Endothelial cell of umbilical vein (primary cell): ENCODE results near the gene UNC119B. TPM values are rescaled to one million over a fixed set of nuclear protein-coding genes. Genes with fewer than 3 reads are reported as not detected.

Experiments used
- BruUV-seq: library from RNA; stranded (reverse); fragments of 400-500 nt; replicated peaks from 2 replicates; lab custom pipeline; 2021; lab: Mats Ljungman, UMichigan
- CTCF ChIA-PET: fragments of 300-600, 350-600 bp; sonication (Branson Sonifier 250); formaldehyde crosslinking; loops from one replicate; lab custom pipeline; 2021; ENCODE audit warnings: antibody characterized with exemption, inconsistent platforms; lab: Charles Lee
- POLR2A ChIA-PET: fragments of 300-600, 350-600 bp; sonication (Branson Sonifier 250); formaldehyde crosslinking; loops from one replicate; lab custom pipeline; 2021; ENCODE audit warnings: antibody characterized with exemption, inconsistent platforms; lab: Charles Lee
- DNase-seq: peaks from one replicate; pipeline ENCODE4 v3.0.0-alpha.2; 2011; ENCODE audit warnings: low read depth, low spot score
- FAIRE-seq: peaks from 2 replicates; lab custom pipeline; 2011; peaks lifted over from hg19 to GRCh38; lab: Jason Lieb, UNC
- H2AFZ ChIP-seq: 2 replicates; pipeline ENCODE4 v1.6.0; 2012; ENCODE audit warnings: low read depth, low read length, control low read depth, inconsistent platforms
- H3K27ac ChIP-seq: 2 replicates; pipeline ENCODE4 v1.5.1; 2011; ENCODE audit warnings: low read depth, mild to moderate bottlenecking, control low read depth, low read length, moderate library complexity; ENCODE audit not compliant: insufficient read depth
- H3K27me3 ChIP-seq, 2 experiments: 2 replicates each; pipeline versions ENCODE4 v1.6.0 to v1.6.1; 2011; ENCODE audit warnings: low read length in 2 of 2, mixed read lengths in 1 of 2; ENCODE audit not compliant: control insufficient read depth in 2 of 2, insufficient read depth in 2 of 2
- H3K36me3 ChIP-seq, 2 experiments: 2 replicates in 1 of 2; 3 replicates in 1 of 2; pipeline ENCODE4 v1.5.1; 2011; ENCODE audit warnings: low read length in 2 of 2, mild to moderate bottlenecking in 1 of 2, moderate library complexity in 1 of 2; ENCODE audit not compliant: control insufficient read depth in 2 of 2, insufficient read depth in 2 of 2; ENCODE audit errors: extremely low read depth in 1 of 2
- H3K4me1 ChIP-seq: 3 replicates; pipeline ENCODE4 v1.5.1; 2011; ENCODE audit warnings: mild to moderate bottlenecking, low read length; ENCODE audit not compliant: control insufficient read depth, insufficient read depth; ENCODE audit errors: extremely low read depth
- H3K4me2 ChIP-seq: 2 replicates; pipeline ENCODE4 v1.6.1; 2011; ENCODE audit warnings: low read length, control low read depth, mixed read lengths; ENCODE audit not compliant: insufficient read depth
- H3K4me3 ChIP-seq, 3 experiments: fragments of 200-600 bp in 1 of 3; sonication (generic), shearing (Covaris generic) in 1 of 3; replicated peaks in 1 of 3; 2 replicates each; pipeline ENCODE4 v1.5.1; 2011 to 2016; ENCODE audit warnings: control low read depth in 3 of 3, low read length in 3 of 3, mild to moderate bottlenecking in 2 of 3, inconsistent platforms in 1 of 3, low read depth in 1 of 3, moderate library complexity in 1 of 3; ENCODE audit not compliant: insufficient read depth in 1 of 3
- H3K79me2 ChIP-seq: 2 replicates; pipeline ENCODE4 v1.6.0; 2012; ENCODE audit warnings: low read length, inconsistent platforms; ENCODE audit not compliant: control insufficient read depth, insufficient read depth
- H3K9ac ChIP-seq: replicated peaks from 2 replicates; pipeline ENCODE3; 2011; ENCODE audit warnings: low read length, control low read depth; ENCODE audit not compliant: insufficient read depth; ENCODE audit errors: extremely low read depth
- H3K9me1 ChIP-seq: replicated peaks from 3 replicates; pipeline ENCODE4 v1.6.0; 2011; ENCODE audit warnings: mild to moderate bottlenecking, low read length; ENCODE audit not compliant: control insufficient read depth, insufficient read depth; ENCODE audit errors: extremely low read depth
- H3K9me3 ChIP-seq: replicated peaks from 2 replicates; pipeline ENCODE4 v1.5.1; 2012; ENCODE audit warnings: low read length, inconsistent platforms; ENCODE audit not compliant: control insufficient read depth, insufficient read depth
- H4K20me1 ChIP-seq: replicated peaks from 2 replicates; pipeline ENCODE3; 2011; ENCODE audit warnings: mild to moderate bottlenecking, low read length; ENCODE audit not compliant: control insufficient read depth, insufficient read depth; ENCODE audit errors: extremely low read depth
- CTCF ChIP-seq, 2 donors: IDR thresholded peaks; 1 replicate in 1 of 2; 2 replicates in 1 of 2; pipeline ENCODE4 v1.5.1; 2011; ENCODE audit warnings: low read length in 2 of 2, mild to moderate bottlenecking in 2 of 2, moderate library complexity in 2 of 2, control low read depth in 1 of 2, inconsistent platforms in 1 of 2, low read depth in 1 of 2; ENCODE audit not compliant: insufficient read depth in 1 of 2; ENCODE audit errors: extremely low read depth in 1 of 2
- EZH2 ChIP-seq: IDR thresholded peaks from 2 replicates; pipeline ENCODE4 v1.6.1; 2012; ENCODE audit warnings: borderline replicate concordance, low read depth, mild to moderate bottlenecking, moderate library complexity, low read length, inconsistent platforms; ENCODE audit not compliant: severe bottlenecking
- FOS ChIP-seq: IDR thresholded peaks from 2 replicates; pipeline ENCODE4 v1.6.1; 2011; ENCODE audit warnings: mild to moderate bottlenecking, low read length, moderate library complexity, borderline replicate concordance; ENCODE audit not compliant: insufficient read depth
- GATA2 ChIP-seq: IDR thresholded peaks from 2 replicates; pipeline ENCODE4 v1.7.0; 2011; ENCODE audit warnings: low read depth, mild to moderate bottlenecking, moderate library complexity, mixed read lengths, low read length; ENCODE audit not compliant: insufficient read length, insufficient read depth
- MAX ChIP-seq: IDR thresholded peaks from 2 replicates; pipeline ENCODE4 v1.6.1; 2011; ENCODE audit not compliant: insufficient read depth, insufficient read length
- MYC ChIP-seq: IDR thresholded peaks from one replicate; pipeline ENCODE4 v1.6.1; 2011; ENCODE audit warnings: mild to moderate bottlenecking, low read depth, low read length
- POLR2A ChIP-seq: IDR thresholded peaks from 2 replicates; pipeline ENCODE4 v1.6.1; 2012; ENCODE audit warnings: low read depth, mild to moderate bottlenecking, control low read depth, low read length
- POLR2AphosphoS5 ChIP-seq: IDR thresholded peaks from 2 replicates; pipeline ENCODE4 v1.6.1; 2012; ENCODE audit warnings: low read depth, mild to moderate bottlenecking, control low read depth, low read length, moderate library complexity; ENCODE audit not compliant: insufficient read depth
- dilution Hi-C: fragments of 300-500 bp; cut with MboI; formaldehyde crosslinking; loops from one replicate; pipeline ENCODE4 v1.15.0; 2019; ENCODE audit warnings: low sequenced_read_pairs; ENCODE audit not compliant: extremely low pct_ligation_motif_present
- intact Hi-C: fragments of 100-400 bp; cut with micrococcal nuclease; formaldehyde crosslinking; loops from one replicate; pipeline ENCODE4 v1.10.0; 2022
- polyA plus RNA-seq, 4 experiments: library from polyadenylated mRNA; depleted of rRNA in 3 of 4; stranded (reverse) in 3 of 4; unstranded in 1 of 4; fragments of >200 nt; gene quantifications; 2 replicates each; pipeline versions ENCODE4 v1.2.1 to v1.2.3, GENCODE V29; 2011 to 2012; ENCODE audit warnings: missing spikeins in 1 of 4
- total RNA-seq: library from RNA; stranded (reverse); gene quantifications from 2 replicates; pipeline ENCODE4 v1.2.3, GENCODE V29; 2021

UNC119B gene
- total and polyA plus RNA-seq, 2 donors (not counting 3 experiments of a cell fraction or from before 2014, with no cell fraction given), result 23.1 to 33.7 TPM

DNA sequence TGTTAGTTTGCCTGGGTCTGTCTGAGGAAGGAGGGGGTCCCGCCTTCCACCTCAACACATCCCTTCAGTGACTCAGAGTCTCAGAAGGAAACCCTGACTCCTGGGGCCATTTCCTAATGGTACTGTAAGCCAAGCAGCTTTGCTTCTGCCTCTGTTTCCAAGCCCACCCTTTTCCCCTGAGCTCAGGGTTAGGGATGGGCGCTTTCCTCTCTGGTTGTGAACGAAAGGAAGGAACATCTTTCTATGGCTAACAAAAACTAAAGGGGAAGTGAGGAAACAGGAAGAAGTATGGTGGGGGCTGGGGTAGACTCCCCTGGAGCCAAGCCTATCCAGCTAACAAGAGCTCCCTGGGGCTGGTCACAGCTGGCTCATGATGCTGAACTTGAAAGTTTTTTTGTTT lies 11.6 kb upstream of the UNC119B start:
- POLR2A ChIA-PET, result interaction anchor here (1.0 kb wide), 1 partner anchor 12 kb away, joined by 3 read pairs; the partner anchor contains the start of gene MLEC
- H4K20me1 ChIP-seq, result no peaks in the 10 kb centered on the region
- no peak overlapping the region for H3K4me3 ChIP-seq
- no TSS peak for BruUV-seq
- H3K4me1 ChIP-seq, result peaks cover 17% of the 10 kb centered on the region
- H3K9ac ChIP-seq, result no peak overlapping the region
- H3K9me3 ChIP-seq, result no peaks in the 10 kb centered on the region
- DNase-seq (peak; percentile 71), FAIRE-seq (peak; percentile 85)
- H3K27ac ChIP-seq, result peak overlapping the region; percentile 66
- no peaks in the 10 kb centered on the region for H3K79me2 ChIP-seq
- no peaks in the 10 kb centered on the region for H3K27me3 ChIP-seq
- H3K9me1 ChIP-seq, result no peaks in the 10 kb centered on the region
- intact Hi-C loops, result no loop called here
- peak overlapping the region; percentile 49 for H3K4me2 ChIP-seq
- CTCF ChIA-PET, result interaction anchor here (0.9 to 3.3 kb wide), 7 partner anchors 9 to 273 kb away, joined by 3 to 17 read pairs (median 6); partner anchors contain the start of gene UNC119B
- no peak for TF ChIP-seq EZH2
- no peak for TF ChIP-seq MYC
- no peak for TF ChIP-seq CTCF (IDR thresholded peaks at IDR 0.05; ENCODE audit: extremely low read depth in 1 of 2, insufficient read depth in 1 of 2, low read depth in 1 of 2, low read length in 2 of 2)
- TF ChIP-seq GATA2, result no peak
- peak; percentile 61 for TF ChIP-seq FOS
- TF ChIP-seq POLR2AphosphoS5, result peak; percentile 13
- no peak for TF ChIP-seq MAX
- no peak for TF ChIP-seq POLR2A
- H3K36me3 ChIP-seq, result peaks cover 34 to 45% of the 10 kb centered on the region in 2 experiments
- dilution Hi-C loops, result no loop called here
- peak overlapping the region; percentile 79 for H2AFZ ChIP-seq
